Activated CD8-positive, alpha-beta memory T cell treated with anti-CD3 and anti-CD28 coated beads for 36 hours (primary cell): ENCODE data around the gene APOL2. TPM values are rescaled to one million over a fixed set of nuclear protein-coding genes. Genes with fewer than 3 reads are reported as not detected.
"Not testable (repeated sequence)": the region's sequence is repeated elsewhere in the genome, so short reads cannot be mapped to it uniquely, and the experiment has no call there.

ENCODE experiments used
- CTCF ChIA-PET: fragments of 350-600 bp; sonication (Branson Sonifier 250); formaldehyde crosslinking; loops from one replicate; lab custom pipeline; 2021; ENCODE audit warnings: antibody characterized with exemption; lab: Charles Lee
- POLR2A ChIA-PET: fragments of 350-600 bp; sonication (Branson Sonifier 250); formaldehyde crosslinking; loops from one replicate; lab custom pipeline; 2021; ENCODE audit warnings: antibody characterized with exemption; lab: Charles Lee
- total RNA-seq, 2 experiments: library from RNA; stranded (reverse); gene quantifications; one replicate each; pipeline ENCODE4 v1.2.3, GENCODE V29; 2021

The APOL2 gene
- total RNA-seq, 2 experiments from 2014 or later = 60.2 to 61.2 TPM

DNA sequence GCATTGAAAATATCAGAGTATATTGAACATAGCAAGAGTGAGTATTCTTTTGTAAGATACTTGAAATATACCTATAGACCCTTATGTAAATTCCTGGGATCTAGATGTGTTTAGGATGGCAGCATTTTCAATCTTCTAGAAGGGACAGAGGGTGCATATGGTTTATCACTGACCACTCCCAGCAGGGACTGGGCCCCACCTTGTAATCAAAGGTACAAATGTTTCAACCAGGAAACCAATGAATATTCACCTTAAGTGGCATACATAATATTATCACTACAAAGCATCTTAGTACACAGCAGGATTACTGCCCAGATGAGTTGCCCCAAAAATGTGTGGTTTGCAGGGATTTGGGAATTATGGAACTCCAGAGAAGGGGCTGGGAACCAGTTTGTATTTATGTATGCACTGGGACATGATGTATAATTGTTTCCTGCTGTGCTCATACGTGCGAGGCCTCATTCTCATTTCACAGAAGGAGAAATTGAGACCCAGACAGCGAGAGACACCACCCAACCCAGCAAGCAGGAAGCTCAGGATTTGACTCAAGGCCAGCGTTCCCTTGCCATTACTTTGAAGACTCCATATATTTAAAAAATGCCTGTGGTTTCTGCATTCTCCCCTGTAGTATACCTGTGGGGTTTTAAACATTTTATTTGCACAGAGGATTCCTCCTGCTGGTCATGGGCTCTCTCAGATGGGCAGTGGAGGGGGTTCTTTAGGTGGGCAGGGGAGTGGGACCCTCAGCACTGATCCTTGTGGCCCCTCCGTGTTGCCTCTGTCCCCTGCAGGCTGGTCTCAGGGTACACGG, 42.9 kb downstream of the APOL2 start:
- CTCF ChIA-PET = interaction anchor here (0.8 to 1.5 kb wide), 4 partner anchors 10 to 82 kb away, joined by 3 read pairs; no protein-coding TSS in a partner anchor
- POLR2A ChIA-PET = no interaction called here

DNA sequence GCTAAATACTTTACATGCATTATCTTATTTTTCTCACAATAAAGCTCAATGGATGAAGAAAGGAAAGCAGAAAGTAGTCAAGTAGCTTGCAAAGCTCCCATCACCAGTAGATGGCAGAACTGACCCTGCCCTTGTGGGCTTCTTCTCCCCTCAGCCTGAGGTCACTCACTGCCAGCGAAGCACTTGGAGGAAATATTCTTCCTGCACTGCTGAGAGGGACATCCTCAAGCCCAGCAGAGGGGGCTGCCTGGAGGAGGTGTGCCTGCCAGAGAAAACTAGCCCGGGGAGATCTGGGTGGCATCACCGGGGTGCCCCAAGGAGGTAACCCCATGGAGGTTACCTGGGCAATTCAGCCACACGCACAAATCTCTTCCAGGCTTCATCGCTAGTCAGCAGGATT, 44.4 kb downstream of the APOL2 start:
- ChIA-PET POLR2A (no interaction called here), CTCF (interaction anchor here (0.8 to 1.4 kb wide), 6 partner anchors 9 to 83 kb away, joined by 3 to 4 read pairs (median 3); partner anchors contain the start of gene APOL1)

DNA sequence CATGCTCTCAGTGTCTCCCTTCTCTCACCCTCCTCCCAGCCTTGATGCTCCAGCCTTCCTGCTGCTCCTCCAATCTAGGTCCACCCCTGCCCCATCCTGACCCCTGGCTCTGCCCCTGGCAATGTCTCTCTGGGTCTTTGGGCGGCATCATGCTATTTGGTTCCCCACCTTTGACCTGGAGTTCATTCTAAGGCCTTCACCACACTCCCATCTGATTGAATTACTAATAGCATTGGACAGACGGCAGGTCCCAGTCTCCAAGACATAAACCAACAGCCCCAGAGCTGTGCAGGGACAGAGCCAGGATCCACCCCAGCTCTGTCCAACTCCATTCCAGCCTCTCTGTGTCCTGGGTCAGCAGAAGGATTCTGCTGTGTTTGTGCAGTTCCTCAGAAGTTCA, 44.9 kb downstream of the APOL2 start:
- POLR2A ChIA-PET = no interaction called here

DNA sequence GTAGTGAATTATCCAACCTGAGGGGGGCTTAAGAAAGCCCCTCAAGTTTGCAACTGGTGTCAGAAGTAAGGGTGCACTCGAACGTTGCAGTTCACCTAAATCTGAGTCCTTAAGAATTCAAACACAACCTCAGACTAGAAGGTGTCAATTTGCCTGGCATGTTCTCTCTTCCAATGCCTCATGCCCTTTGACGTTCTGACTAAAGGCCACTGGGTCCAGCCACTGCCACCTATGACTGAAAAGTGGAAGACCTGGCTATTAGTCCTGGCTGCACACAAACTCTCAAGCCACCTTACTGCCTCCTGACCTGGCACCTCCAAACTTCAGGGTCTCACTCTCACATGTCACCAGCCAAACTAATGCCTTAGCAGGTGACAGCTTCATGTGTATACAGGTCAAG, 45.8 kb downstream of the APOL2 start:
- ChIA-PET CTCF (no interaction called here), POLR2A (no interaction called here)

More for the DNA sequence above, 44.9 kb downstream of the APOL2 start:
- CTCF ChIA-PET = interaction anchor here (0.8 to 1.4 kb wide), 6 partner anchors 9 to 83 kb away, joined by 3 to 4 read pairs (median 3); partner anchors contain the start of gene APOL1

DNA sequence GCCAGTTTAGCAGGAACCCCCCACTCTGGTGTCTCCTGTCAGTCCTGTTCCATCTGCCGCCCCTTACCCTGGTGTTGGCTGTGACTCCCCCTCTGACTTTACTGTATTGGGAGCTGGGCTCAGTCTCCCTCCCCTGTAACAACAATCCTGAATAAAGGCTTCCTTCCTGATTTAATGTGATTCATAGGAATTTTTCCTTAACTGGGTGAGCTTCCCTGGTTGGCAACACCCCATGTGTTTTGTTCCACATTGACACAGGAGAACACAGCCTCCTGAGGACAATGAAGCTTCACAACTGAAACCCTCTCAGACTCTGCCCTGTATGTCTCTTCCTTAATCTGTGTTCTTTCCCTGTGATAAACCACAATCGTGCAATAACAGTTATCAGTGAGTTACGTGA, 46.2 kb downstream of the APOL2 start:
- CTCF ChIA-PET = interaction anchor here (1.1 kb wide), 1 partner anchor 94 kb away, joined by 3 read pairs; no protein-coding TSS in a partner anchor
- POLR2A ChIA-PET = no interaction called here

DNA sequence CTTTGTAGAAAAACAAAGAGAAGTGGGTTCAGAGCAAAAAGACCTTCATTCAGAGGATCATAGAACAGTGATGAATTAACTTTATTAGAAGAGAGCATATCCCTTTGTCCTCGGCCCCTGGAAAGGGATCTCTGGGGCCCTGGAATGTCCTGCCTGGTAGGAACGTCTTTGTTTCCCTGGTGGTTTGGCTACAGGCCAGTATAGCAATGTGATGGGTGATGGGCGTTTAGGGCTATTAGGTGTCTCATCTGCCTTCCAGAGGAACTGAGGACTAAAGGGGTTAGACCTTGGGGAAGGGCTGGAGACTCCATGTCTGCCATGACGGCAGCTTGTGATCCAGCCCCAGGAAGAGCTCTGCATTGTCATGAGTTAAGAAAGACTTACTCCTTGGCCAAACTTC, 46.8 kb downstream of the APOL2 start:
- ChIA-PET CTCF (interaction anchor here (1.1 kb wide), 1 partner anchor 94 kb away, joined by 3 read pairs; no protein-coding TSS in a partner anchor), POLR2A (no interaction called here)

DNA sequence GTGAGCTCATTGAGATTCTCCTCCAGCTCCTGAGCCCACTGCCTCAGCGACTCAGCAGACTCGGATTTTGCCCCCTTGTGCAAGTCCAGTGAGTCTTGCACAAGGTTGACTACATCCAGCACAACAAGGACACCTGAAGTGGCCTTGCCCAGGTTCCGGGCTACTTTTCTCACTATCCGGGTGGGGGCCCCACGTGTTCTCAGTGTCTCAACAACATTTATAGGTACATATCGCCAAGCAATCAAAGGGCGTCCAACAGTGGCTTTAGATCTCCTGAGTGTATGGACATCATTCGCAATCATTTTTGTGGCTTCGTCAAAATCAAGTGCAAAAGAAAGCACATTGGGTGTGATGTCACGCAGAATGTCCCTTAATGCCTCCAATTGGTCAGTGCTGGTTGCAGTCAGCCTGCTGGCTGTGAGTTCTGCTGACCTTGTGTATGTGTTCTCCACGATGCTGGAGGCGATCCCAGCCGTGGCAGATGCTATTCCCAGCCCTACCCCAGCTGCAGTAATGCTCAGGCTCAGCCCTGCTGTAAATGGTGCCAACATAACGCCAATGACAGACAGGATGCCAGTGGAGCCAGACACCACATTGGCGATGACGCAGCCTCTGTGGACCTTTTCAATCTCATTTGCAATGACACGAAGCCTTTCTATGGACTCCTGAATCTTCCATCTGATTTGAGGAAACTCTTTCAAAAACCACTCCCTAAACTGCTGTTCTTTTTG, 48.1 kb downstream of the APOL2 start:
- ChIA-PET POLR2A (interaction anchor here (0.6 kb wide), 1 partner anchor 86 kb away, joined by 3 read pairs; no protein-coding TSS in a partner anchor), CTCF (no interaction called here)

DNA sequence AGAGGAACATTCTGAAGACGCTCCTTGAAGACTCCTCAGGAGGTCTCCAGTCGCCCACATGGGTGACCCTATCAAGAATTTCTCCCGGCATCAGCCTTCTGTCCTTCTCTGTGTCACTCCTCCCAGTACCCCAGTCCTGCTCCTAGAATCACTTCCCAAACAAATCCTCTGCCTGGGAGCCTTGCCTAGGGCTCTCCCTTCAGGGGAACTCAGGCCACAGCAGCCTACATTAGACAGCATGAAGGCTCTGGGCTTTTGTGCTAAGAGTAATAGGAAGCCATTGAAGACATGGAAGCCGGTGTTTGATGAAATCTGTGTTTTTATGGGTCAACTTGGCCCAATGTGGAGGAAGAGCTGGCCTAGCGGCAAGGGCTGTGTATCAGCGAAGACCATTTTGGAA, 51.5 kb downstream of the APOL2 start:
- POLR2A ChIA-PET, CTCF ChIA-PET: not testable (repeated sequence)

DNA sequence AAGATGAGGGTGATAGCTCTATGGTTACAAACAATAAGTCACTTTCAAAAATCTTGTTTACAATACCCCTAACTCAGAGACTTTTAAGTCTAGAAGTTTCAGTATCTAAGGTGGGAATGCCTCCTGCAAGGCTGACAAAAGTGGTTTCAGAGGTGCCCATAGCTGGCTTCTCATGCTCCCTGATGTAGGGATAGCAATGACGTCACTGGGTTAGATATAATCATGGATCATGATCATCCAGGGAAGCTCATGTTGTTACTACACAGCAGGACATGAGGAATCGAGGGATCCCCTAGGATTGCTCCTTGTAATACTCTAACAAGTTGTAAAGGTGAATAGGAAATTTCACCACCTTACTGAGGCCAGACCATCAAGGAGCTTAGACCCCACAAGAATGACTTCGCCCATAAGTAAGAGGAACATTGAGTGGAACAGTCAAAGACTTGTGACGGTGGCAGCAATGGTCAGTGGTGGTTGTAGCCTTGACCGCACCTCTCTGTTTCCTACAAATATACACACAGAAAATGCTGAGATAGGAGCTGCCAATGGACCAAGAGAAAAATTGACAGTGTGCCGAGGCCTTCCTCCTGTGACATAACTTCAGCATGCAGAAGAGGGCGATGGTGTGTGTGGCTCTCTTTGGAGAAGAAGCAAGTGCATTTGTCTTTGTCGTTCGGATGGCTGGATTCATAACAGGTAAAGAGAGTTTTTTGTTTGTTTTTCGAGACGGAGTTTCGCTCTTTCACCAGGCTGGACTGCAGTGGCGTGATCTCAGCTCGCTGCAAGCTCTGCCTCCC, 53.3 kb downstream of the APOL2 start:
- ChIA-PET CTCF (interaction anchor here (0.9 to 1.3 kb wide), 2 partner anchors 9 to 11 kb away, joined by 3 read pairs; no protein-coding TSS in a partner anchor), POLR2A (interaction anchor here (0.6 kb wide), 1 partner anchor 14 kb away, joined by 9 read pairs; no protein-coding TSS in a partner anchor)

DNA sequence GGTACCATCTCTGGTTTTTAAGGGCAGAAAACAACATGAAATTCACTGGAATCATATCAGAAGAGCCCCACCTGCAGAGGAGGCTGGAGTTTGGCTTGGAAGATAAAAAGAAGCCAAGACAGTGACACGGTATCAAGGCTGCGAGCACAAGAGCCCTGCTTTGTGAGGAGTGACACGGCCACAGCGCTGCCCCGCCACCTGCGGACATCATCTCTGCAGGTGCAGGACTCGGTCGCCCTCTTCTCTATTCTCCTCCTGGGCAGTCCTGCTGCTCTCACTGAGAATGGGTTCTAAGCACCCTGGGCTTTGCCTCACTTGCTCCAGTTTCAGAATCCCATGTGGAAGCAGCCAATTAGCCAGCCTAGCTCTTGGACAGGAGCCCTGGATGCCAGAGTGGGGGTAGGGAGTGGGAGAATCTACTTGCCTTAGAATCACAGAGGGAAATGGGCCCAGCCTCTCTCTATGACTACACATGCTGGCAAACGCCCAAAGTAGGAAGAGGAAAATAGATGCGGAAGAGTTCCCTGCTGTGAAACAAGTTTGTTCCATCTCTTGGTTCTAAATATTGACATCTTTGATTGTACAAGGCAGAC, 54.8 kb downstream of the APOL2 start:
- POLR2A ChIA-PET = no interaction called here
- CTCF ChIA-PET = interaction anchor here (0.7 to 5.2 kb wide), 2 partner anchors 27 to 40 kb away, joined by 3 to 38 read pairs; no protein-coding TSS in a partner anchor

DNA sequence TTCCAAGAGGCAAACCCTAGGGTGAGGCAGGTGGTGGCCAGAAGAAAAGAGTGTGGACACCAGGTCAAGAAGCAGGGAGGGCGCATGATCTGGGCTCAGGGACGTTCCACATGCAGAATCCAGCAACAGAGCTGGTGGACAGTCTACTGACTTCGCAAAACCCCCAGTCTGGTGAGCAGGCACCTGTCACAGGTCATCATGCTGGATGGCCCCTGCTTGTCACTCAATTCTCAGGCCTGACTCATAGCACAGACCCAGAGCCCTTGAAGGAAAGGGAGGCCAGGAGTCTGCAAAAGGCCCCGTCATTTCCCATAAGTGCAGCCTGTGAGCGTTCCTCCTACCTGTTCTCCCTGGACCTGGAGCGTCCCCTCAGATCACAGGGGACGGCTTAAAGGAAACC, 55.9 kb downstream of the APOL2 start:
- POLR2A ChIA-PET = no interaction called here
- CTCF ChIA-PET = interaction anchor here (0.6 to 5.2 kb wide), 3 partner anchors 31 to 43 kb away, joined by 3 to 38 read pairs (median 3); no protein-coding TSS in a partner anchor

DNA sequence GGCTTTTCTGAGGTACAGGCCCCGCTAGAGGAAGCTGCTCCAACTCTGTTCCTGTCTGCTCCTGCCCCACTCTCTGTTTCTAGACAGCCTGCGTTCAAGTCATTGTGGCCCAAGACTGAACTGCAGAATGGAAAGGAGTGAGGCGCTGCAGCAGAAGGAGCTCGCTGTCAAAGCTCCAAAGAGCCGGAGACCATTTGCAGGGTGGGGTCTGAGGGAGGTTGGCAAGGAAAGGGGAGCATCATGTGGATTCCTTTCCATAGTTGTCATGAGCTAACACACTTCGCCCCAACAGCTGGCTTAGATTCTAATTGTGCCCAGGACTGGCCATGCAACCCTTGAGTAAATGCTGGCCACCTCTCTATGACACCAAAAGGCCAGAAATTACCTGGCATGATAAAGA, 56.5 kb downstream of the APOL2 start:
- POLR2A ChIA-PET = no interaction called here
- CTCF ChIA-PET = interaction anchor here (0.5 to 5.2 kb wide), 3 partner anchors 20 to 39 kb away, joined by 3 to 38 read pairs (median 3); no protein-coding TSS in a partner anchor

DNA sequence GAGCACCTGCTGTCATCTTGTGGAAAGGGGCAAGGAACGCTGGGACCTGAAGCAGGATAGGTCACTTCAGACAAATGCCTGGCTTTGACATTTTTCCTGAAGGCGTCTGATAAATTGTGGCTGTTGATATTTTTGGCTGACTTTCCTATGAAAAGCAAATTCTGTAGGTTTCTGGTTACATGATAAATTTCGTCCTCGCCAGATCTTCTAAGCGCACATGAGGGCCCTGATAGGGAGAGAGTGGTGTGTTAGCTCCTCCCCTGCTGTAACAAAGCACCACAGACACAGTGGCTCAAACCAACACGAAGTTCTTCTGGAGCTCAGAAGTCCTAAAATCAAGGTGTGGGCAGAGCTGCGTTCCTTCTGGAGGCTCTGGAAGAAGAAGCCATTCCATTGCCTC, 57.3 kb downstream of the APOL2 start:
- ChIA-PET POLR2A (no interaction called here), CTCF (interaction anchor here (0.6 to 5.2 kb wide), 5 partner anchors 12 to 587 kb away, joined by 3 to 38 read pairs (median 3); partner anchors contain the start of gene APOL2)

DNA sequence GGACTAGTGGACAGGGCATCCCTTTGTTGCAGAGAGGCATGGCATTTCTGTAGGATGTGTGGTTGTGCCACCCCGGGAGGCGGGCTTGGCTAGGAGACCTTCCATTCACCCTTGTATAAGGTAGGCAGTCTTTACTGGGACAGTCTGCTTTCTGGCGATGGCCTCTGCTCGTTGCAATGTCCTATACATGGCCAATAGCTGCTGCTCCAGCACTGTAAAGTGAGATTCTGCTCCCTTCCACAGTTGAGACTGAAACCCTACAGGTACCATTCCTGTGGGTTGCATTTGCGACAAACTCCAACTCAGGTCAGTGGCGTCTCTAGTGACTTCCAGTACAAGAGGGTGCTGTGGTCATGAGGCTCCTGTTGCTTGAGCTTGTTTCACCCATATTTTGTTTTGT, 58.4 kb downstream of the APOL2 start:
- ChIA-PET POLR2A (no interaction called here), CTCF (interaction anchor here (0.9 to 5.2 kb wide), 10 partner anchors 9 to 92 kb away, joined by 3 to 38 read pairs (median 5); partner anchors contain the start of gene APOL2)

DNA sequence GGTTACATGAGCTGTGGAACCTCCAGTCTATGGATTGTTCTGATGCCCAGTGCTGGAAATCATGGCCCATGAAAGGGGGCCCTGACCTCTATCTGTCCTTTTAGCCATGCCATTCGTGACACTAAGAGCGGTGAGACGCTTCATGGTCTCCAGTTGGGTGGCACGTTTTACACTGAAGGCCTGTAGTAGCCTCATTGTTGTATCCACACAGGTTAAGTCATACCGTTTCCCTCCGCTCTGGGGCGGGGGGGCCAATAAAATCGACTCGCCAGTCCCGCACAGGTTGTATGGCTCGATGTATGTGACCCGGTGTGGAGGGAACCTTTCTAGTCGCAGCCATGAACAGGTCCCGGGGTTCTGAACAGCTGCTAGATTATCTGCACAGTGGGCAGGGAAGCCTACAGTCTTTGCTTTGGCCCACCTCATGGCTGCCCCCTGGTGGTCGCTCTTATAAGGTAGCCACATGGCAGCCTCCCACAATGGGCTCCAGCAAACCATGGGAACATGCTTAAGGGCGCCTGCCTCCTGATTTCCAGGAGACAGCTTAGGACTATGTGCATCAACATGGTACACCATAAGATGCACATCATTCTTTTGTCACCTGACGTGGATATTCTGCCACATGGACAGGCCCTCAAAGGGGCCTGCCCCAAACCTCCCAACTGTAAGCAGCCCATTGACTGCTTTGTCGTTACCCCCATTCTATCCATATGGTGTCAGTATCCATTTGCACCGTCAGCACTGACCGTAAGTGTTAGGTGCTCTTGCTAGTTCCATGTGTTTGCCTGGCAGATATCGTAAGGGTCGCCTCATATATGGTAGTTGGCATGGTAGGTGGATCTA, 59.1 kb downstream of the APOL2 start:
- CTCF ChIA-PET = interaction anchor here (0.6 to 5.2 kb wide), 19 partner anchors 8 to 115 kb away, joined by 3 to 38 read pairs (median 4); partner anchors contain the start of gene APOL3
- POLR2A ChIA-PET = no interaction called here

DNA sequence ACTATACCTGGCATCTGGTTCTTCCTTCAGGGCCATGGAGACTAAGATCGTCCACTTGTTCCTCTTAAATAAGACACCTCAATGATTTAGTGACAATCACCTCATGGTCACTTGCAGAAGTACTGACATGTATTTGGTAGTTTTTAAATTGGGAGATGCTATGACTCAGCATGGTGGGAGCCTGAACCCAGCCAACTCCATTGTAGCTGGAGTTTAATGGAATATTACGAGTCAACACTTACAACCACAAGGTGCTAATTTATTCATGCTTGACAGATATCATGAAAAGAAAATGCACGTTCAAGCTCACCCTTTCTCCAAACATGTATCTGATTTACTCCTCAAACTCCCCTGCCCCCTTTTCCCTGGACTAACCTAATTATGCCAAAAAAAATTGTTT, 62.2 kb downstream of the APOL2 start:
- ChIA-PET POLR2A (no interaction called here), CTCF (interaction anchor here (0.9 to 4.3 kb wide), 4 partner anchors 17 to 112 kb away, joined by 3 to 16 read pairs (median 10); partner anchors contain the start of gene APOL3)
